Thyroid gland (tissue), 4 donors: Measurements from ENCODE around the gene ZNF384.

Experiments
- CTCF ChIP-seq, 6 experiments: fragments of 200-600 bp in 3 of 6; fragments of 450-650 bp in 3 of 6; sonication (generic) in 3 of 6; IDR thresholded peaks; one replicate each; pipeline ENCODE4 v1.5.1; 2016 to 2019; ENCODE audit warnings: antibody characterized with exemption in 6 of 6, mild to moderate bottlenecking in 2 of 6, inconsistent platforms in 1 of 6, moderate library complexity in 1 of 6
- POLR2A ChIP-seq, 2 donors: fragments of 450-650 bp; IDR thresholded peaks; one replicate each; pipeline ENCODE4 v1.6.1; 2017; ENCODE audit warnings: antibody characterized with exemption in 2 of 2, mild to moderate bottlenecking in 2 of 2, moderate library complexity in 1 of 2

- TF ChIP-seq CTCF (IDR thresholded peaks at IDR 0.05) (no peak), POLR2A (IDR thresholded peaks at IDR 0.05) (no peak)
Measured at GRCh38 chr12:6699259-6699988, 10.2 kb upstream of the ZNF384 start.
